Stimulated activated CD4-positive, alpha-beta T cell treated with anti-CD3 and anti-CD28 coated beads, Interleukin-15, amount 100 ng/mL, for 24 hours (primary cell): ENCODE measurements around the gene NNMT.

Source experiments
- DNase-seq: peaks from one replicate; pipeline ENCODE4 v3.0.0-alpha.2; 2020

Gene NNMT

DNA sequence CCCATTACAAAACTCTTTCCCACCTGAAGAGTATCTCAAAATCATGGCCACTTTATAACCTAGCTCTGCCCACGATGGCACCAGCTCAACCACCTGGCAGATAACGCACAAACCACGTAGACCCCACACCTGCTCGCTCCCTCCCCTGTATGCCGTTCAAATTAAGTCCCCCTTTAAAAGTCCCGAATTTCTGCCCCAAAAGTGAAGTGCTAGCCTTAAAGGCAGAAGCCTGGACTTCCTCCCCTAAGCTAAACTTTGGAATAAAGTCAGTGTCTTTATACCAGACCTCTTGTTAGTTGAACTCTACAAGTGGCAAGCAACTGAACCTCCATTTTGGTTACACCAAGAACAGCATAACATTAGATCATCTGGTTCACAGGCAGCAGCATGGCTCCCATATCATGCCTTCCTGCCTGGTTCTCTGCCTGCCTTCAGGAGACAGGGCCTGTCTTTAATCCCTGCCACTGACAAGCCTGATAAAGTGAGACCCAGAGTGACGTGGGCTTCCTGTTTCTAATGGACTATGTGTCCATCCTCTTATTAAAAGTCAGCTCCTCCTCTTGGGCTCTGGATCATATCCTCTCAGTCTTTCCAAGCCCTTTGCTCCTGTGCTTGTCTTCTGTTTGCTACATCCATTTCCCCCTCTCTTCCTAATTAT, 32.6 kb upstream of the NNMT start:
- DNase-seq, result no peak

GRCh38 chr11:114264381-114264780, 31.8 kb upstream of the NNMT start:
- no peak for DNase-seq

DNA sequence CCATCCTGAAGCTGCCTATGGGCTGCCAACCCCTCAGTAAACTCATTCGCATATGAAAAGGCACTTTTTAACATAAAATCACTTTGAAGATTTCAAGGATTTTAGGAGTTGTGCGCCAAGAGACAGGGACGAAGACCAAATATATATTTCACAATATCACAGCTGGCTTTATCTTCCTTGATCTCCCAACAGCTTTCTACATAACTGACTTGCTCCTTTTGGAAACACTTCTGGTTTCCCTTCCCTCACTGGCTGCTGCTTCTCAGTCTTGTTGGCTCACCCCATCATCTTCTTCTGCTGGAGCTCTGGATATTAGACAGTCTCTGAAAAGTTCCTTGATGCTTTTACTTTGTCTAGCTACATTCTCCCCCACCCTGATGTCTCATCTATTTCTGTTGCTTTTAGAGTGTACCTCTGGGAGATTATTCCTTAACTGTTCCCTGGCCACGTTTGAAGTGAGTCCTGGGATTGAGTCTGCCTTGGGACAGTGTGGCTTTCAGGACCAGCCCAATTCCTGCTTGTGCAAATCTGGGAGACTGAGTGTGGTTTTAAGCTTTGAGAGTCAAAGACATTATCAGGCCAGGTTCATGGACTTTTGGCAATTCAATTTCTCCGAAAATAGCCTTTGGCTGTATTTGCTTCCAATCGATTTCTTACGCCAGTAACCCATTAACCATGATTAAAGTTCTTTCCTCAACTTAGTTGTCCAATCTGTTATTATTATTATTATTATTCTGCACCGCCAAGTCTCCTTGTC, 30.9 kb upstream of the NNMT start:
- no peak for DNase-seq

DNA sequence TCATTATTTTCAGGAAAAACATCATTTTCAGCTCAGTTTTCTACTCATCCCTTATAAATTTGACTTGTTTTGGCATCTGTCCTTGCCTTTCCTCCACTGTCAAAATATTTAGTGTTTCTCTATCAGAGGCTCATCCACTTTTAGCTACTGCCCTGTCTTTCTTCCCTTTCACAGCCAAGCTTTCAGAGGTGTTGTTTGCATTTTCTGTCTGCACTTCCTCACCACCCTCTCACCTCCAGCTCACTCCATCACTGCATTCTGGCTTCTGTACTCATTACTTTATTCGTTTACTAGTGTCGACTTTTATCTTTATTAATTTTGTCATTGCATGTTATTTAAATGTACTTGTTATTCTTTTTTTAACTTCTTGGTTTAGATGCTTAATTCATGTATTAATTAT, 26.7 kb upstream of the NNMT start:
- no peak for DNase-seq

DNA sequence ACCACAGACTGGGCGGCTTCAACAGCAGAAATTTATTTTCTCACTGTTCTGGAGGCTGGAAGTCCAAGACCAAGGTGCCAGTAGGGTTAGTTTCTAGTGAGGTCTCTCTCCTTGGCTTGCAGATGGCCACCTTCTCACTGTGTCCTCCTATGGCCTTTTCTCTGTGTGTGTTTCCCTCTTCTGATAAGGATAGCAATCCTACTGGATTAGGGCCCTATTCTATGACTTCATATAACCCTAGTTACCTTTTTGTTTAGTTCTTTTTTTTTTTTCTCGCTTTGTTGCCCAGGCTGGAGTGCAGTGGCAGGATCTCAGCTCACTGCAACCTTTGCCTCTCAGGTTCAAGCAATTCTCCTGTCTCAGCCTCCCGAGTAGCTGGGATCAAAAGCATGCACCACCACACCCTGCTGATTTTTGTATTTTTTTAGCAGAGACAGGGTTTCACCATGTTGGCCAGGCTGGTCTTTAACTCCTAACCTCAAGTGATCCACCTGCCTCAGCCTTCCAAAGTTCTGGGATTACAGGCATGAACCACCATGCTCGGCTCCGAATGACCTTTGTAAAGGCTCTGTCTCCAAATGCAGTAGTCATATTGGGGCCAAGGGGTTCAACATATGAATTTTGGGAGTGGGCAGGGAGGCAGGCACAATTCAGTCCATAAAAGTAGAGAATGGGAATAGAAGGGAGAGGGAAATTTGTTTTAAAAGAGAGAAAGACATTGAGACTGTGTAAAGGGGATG, 25.5 kb upstream of the NNMT start:
- no peak for DNase-seq

DNA sequence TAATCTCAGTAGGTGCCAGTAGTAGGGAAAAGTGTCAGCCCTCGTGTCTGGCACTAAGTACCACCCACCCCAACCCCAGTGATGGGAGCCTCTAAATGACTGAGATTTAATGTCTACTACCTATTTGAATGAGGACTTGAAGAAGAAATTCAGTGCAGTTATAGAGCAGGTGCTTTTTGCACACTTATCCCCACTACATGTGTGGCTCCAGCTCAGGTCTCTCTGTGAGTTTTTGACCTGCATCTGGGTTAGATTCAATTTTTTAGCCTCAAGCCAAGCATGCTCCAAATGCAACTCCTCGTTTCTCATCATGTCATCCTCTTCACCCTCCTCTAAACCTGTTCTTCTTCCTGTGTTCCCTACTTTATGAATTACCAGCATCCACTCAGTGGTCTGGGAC, 24.9 kb upstream of the NNMT start:
- DNase-seq, result no peak

DNA sequence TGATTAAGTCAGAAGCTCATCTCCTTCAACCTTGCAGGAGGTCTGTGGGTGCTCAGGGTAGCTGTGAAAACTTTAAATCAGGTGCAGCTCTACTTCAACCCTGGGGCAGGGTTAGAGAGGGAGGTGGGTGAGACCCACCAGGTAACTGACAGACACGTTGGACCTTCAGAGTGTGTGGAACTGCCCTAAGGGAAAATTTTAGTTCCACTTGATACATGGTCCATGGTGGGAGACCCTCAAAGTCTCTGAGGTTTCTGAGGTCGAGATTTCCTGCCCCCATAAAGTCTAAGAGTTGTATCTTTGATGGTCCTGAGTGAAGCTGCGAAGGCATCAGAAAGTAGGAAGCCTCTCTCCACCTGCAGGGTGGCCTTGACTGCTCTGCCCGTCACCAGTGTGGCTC, 23.9 kb upstream of the NNMT start:
- DNase-seq, result no peak

DNA sequence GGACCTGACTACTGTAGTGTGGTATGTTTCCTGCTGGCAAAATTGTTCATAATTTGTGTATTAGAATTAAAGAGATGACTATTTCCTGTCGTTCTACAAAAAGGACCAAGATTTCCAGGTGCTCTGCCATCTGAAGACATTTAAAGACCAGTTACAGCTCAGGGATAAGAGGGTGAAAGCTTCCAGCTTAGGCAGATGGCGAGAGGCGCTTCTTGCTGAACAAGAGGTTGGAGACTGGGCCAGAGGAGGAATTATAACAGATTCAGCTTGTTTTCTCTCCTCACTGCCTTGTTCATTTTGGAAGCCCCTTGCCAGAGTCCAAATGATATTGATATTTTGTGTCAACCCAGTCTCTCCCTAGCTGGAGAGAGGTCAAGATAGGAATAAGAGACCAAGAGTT, 23.1 kb upstream of the NNMT start:
- no peak for DNase-seq

DNA sequence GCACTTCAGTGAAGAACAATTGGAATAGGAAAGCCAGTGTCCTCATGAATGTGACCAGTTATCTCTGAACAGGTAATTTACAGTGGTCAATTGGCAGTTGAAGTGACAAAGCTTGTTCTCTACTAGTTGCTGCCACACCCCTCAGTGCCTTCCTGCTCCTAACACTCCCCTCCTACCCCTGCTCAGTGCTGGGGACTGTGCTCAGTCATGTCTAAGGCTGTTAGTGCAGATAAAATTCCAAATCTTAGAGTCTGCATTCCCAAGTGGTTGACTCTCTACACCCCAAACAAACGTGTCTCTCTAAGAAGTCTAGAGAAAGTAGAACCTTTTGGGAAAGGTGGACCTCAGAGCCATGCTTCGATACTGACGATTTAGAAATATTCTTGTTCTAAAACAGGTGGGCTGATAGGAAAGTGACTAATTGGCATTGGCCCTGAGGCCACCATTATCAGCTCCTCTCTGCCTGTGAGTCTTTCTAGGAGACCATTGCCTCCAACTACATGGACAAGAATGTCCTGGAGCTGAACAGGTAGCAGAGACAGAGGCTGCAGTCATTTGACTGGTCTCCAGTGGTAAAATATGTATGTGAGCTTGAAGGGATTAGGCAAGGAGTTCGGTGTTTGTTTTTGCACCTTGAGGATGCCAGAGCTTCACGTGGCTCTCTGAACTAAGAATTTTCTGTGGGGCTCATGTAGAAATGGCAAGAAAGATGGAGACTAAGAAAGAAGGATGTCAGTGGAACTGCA, 22.1 kb upstream of the NNMT start:
- no peak for DNase-seq

DNA sequence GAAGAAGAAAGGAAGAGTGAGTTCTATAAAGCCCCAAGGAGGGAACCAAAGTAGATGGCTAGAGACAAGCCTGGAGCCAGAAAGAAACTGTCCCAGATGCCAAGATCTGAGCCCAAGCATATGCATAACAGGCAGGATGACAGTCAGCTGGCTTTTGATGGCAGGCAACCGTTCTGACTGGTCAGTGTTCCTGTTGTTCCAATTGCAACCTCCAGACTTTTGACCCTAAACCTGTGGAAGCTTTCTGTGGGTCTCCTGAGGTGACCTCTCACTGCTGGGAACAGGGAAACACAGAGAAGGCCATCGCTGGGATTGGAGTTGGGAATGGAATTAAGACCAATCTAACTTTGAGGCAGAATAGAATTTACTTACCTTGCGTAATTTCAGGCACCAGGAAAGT, 21.6 kb upstream of the NNMT start:
- DNase-seq, result no peak

DNA sequence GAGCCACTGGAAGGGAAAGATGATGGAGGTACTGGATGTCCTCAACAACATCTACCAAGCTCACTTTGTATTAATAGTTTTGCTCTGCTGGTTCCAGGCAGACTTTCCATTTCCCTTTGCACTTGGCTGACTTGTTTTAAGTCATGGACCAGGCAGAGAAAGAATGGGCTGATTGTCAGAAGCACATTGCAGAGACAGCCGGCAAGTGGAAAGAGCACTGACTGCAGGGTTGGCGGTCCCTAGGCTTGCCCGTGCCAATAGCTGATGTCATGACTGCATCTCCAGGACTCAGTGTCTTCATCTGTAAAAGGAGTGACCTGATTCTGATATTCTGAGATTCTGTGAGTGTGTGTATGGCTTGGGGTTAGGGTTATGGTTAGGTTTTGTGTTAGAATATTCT, 20.9 kb upstream of the NNMT start:
- no peak for DNase-seq

- DNase-seq, result no peak
Measured at GRCh38 chr11:114276077-114276476, 20.1 kb upstream of the NNMT start.

DNA sequence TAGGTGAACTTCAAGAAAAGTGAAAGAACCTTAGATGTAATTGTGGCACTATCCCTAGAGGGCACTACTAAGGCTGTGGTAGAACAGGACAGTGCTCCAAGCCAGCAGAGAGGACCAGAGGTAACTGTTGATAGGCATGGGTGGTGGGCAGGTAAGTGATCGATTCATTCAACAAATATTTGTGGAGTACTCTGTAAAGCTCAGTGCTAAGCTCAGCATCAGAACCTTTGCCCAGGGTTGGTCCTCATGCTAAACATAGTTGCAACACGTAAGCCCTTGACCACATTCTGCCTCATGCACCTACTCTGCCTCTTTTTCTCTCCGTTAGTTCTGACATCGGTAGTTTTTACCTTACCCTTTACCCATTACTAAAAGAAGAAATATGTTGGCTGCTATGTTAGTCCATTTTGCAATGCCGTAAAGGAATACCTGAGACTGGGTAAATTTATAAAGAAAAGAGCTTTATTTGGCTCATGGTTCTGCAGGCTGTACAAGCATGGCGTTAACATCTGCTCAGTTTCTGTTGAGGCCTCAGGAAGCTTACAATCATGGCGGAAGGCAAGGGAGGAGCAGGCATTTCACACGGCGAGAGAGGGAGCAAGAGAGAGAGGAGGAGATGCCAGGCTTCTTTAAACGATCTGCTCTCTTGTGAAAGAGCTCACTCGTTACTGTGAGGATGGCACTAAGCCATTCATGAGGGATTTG, 18.4 kb upstream of the NNMT start:
- DNase-seq, result no peak

- DNase-seq, result no peak
Measured at GRCh38 chr11:114278342-114279065, 17.7 kb upstream of the NNMT start.

DNA sequence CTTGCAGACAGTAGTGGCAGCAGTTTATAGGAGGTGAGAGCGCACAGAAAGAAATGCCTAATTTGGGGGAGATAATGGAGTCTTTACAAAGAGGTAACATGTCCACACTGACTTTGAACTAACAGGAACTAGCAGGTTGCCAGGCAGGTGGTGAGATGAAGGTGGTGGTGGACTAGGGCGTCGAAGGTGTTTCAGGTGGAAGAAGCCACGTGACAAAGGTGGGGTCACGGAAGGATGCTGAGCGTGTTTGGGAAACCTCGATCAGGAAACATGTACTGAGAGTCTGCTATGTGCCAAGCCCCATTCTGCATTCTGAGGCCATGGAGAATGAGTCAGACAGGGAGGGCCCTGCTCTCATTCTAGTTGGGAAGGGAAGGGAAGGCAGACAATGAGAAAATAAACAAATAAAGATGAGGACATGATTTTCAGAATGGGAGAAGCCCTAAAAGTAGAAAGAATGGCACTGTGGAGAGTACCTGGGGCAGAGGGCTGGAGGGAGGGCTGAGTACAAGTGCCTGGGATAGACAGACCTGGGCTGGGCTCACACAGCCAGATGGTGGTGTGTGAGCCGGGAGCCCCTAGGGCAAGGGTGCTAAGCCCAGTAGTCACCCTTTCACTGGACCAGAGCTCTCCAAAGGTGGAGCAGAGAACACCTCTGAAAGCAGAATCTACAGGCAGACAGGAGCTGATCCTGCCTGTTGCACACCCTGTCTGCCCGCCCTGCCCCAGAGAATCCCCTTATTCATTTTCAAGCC, 16.2 kb upstream of the NNMT start:
- DNase-seq, result no peak

GRCh38 chr11:114280696-114281095, 15.5 kb upstream of the NNMT start:
- DNase-seq, result no peak

DNA sequence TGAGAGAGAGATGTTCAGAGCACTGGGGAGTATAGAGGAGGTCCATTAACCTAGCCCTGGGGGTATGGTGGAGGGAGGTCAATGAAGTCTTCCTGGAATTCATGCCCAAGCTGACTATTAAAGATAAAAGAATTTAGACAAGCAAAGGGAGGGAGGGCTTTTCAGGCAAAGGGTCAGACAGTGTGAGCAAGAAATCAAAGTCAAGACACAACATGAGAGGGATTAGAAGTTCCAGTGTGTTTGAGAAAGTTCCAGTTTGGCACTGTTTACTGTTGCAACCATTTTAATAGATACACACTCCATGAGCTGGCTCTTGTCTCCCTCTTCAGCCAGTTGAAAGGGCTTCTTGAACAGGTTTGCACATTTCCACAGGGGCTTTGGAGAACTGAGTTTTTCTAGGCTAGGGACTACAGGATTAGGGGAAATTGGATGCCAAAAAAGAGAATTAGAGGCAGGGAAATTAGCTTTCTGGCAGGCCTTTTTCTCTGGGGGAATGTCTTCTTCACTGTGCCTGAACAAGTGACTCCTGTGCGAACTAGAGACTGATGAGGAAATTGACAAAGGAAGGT, 14.7 kb upstream of the NNMT start:
- no peak for DNase-seq

- no peak for DNase-seq
Measured at GRCh38 chr11:114282488-114282887, 13.7 kb upstream of the NNMT start.

GRCh38 chr11:114283422-114283821, 12.8 kb upstream of the NNMT start:
- no peak for DNase-seq

DNA sequence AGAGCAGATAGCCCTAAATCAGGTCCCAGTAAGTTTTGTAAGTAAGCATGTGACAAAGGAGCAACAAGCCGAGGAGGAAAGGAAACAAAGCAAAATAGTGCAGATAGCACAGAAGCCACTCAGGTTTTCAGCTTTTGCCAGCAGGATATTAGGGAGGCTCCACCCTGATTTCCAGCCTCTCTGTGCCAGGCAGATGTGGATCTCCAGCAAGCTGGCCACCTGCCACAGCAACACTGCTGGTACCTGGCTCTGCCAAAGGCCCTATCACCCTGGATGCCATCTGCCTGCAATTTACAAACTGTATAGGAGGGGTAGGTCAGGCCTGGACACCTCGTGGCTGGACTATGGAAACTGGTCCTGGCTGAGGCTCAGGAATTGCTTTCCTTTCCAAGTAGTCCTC, 12.2 kb upstream of the NNMT start:
- no peak for DNase-seq

- no peak for DNase-seq
Measured at GRCh38 chr11:114284914-114285313, 11.3 kb upstream of the NNMT start.
